HCT116 (cell line): ENCODE measurements around the gene AUP1. TPM values are rescaled to one million over a fixed set of nuclear protein-coding genes. Genes with fewer than 3 reads are reported as not detected.

Source experiments
- ATAC-seq: fragments of 200-7000 bp; cut with Tn5 transposase; 2 replicates; pipeline ENCODE4 v1.9.1; 2020; ENCODE audit warnings: mild to moderate bottlenecking, moderate library complexity
- BruUV-seq: library from RNA; stranded (reverse); fragments of 400-500 nt; replicated peaks from 2 replicates; lab custom pipeline; 2021; lab: Mats Ljungman, UMichigan
- CTCF ChIA-PET: fragments of 300-600 bp; sonication (Branson Sonifier 250); formaldehyde crosslinking; loops from one replicate; lab custom pipeline; 2021; ENCODE audit warnings: antibody characterized with exemption; lab: Charles Lee
- POLR2A ChIA-PET: fragments of 300-600, 350-600 bp; sonication (Branson Sonifier 250); formaldehyde crosslinking; loops from one replicate; lab custom pipeline; 2021; ENCODE audit warnings: antibody characterized with exemption; lab: Charles Lee
- RAD21 ChIA-PET, 2 experiments: fragments of 300-600 bp; sonication (Branson Sonifier 250); formaldehyde crosslinking; loops; one replicate each; lab custom pipeline; 2023; ENCODE audit warnings: low total read pairs in 2 of 2; ENCODE audit not compliant: uncharacterized antibody in 2 of 2, unreplicated experiment in 2 of 2, low non-redundant PET in 1 of 2; lab: Charles Lee
- DNase-seq: peaks from one replicate; pipeline ENCODE4 v3.0.0-alpha.2; 2010; ENCODE audit warnings: low read depth, low spot score
- H2AFZ ChIP-seq: fragments of 200-600 bp; shearing (Covaris generic), sonication (generic); 2 replicates; pipeline ENCODE4 v1.6.1; 2017; ENCODE audit warnings: low read depth, mixed run types, mixed read lengths, antibody characterized with exemption, low read length; ENCODE audit not compliant: poor library complexity, severe bottlenecking
- H3K27ac ChIP-seq: 2 replicates; pipeline ENCODE4 v1.5.1; 2012; ENCODE audit warnings: low read depth, low read length
- H3K27me3 ChIP-seq: fragments of 200-600 bp; sonication (generic); 2 replicates; pipeline ENCODE4 v1.6.1; 2016; ENCODE audit warnings: mixed run types, low read length, mixed read lengths; ENCODE audit not compliant: insufficient read depth
- H3K36me3 ChIP-seq, 2 experiments: fragments of 200-500 bp in 1 of 2; fragments of 200-600 bp in 1 of 2; sonication (Bioruptor generic) in 1 of 2; sonication (generic) in 1 of 2; 2 replicates each; pipeline versions ENCODE4 v1.5.1 to v1.6.1; 2014 to 2016; ENCODE audit warnings: low read length in 2 of 2, inconsistent platforms in 1 of 2, mixed read lengths in 1 of 2, mixed run types in 1 of 2; ENCODE audit not compliant: insufficient read depth in 2 of 2, control insufficient read depth in 1 of 2
- H3K4me1 ChIP-seq, 2 experiments: fragments of 200-600 bp in 1 of 2; sonication (generic) in 1 of 2; 2 replicates each; pipeline versions ENCODE4 v1.5.1 to v1.6.1; 2012 to 2017; ENCODE audit warnings: low read length in 2 of 2, inconsistent platforms in 1 of 2, mild to moderate bottlenecking in 1 of 2, mixed read lengths in 1 of 2, mixed run types in 1 of 2, moderate library complexity in 1 of 2; ENCODE audit not compliant: insufficient read depth in 2 of 2, control insufficient read depth in 1 of 2
- H3K4me2 ChIP-seq: fragments of 200-600 bp; sonication (generic); 2 replicates; pipeline ENCODE4 v1.6.1; 2017; ENCODE audit warnings: mixed run types, low read length, mixed read lengths
- H3K4me3 ChIP-seq, 2 experiments: fragments of 200-600 bp in 1 of 2; sonication (generic) in 1 of 2; replicated peaks in 1 of 2; 2 replicates each; pipeline ENCODE4 v1.5.1; 2011 to 2016; ENCODE audit warnings: low read length in 2 of 2, control low read depth in 1 of 2, low read depth in 1 of 2, mild to moderate bottlenecking in 1 of 2, mixed read lengths in 1 of 2, mixed run types in 1 of 2
- H3K79me2 ChIP-seq: fragments of 200-600 bp; sonication (generic); 2 replicates; pipeline ENCODE4 v1.6.1; 2017; ENCODE audit warnings: mild to moderate bottlenecking, mixed run types, low read length, moderate library complexity, mixed read lengths; ENCODE audit not compliant: insufficient read depth
- H3K9ac ChIP-seq: fragments of 200-600 bp; sonication (generic); 2 replicates; pipeline ENCODE4 v1.6.1; 2016; ENCODE audit warnings: low read length, mixed read lengths
- H3K9me2 ChIP-seq: fragments of 200-600 bp; sonication (generic), shearing (Covaris generic); 2 replicates; pipeline ENCODE4 v1.6.1; 2017; ENCODE audit warnings: mixed run types, mild to moderate bottlenecking, moderate library complexity; ENCODE audit not compliant: insufficient read depth
- H3K9me3 ChIP-seq, 2 experiments: fragments of 200-500 bp in 1 of 2; fragments of 200-600 bp in 1 of 2; sonication (Bioruptor generic) in 1 of 2; sonication (generic) in 1 of 2; 2 replicates each; pipeline ENCODE4 v1.6.1; 2014 to 2017; ENCODE audit warnings: low read length in 2 of 2, mixed read lengths in 2 of 2, inconsistent platforms in 1 of 2, low read depth in 1 of 2, mild to moderate bottlenecking in 1 of 2, mixed run types in 1 of 2, moderate library complexity in 1 of 2; ENCODE audit not compliant: control insufficient read depth in 1 of 2, insufficient read depth in 1 of 2
- H4K20me1 ChIP-seq: fragments of 200-600 bp; sonication (generic), shearing (Covaris generic); 2 replicates; pipeline ENCODE4 v1.6.1; 2017; ENCODE audit warnings: mixed run types, mild to moderate bottlenecking, moderate library complexity; ENCODE audit not compliant: insufficient read depth
- CEBPB ChIP-seq: IDR thresholded peaks from 2 replicates; pipeline ENCODE4 v1.6.1; 2012; ENCODE audit warnings: low read depth
- ELF1 ChIP-seq: IDR thresholded peaks from 2 replicates; pipeline ENCODE4 v1.6.1; 2012; ENCODE audit warnings: low read depth, borderline replicate concordance
- EZH2 ChIP-seq: fragments of 200-600 bp; sonication (generic); IDR thresholded peaks from 2 replicates; pipeline ENCODE4 v1.6.1; 2017; ENCODE audit warnings: antibody characterized with exemption, mixed run types
- POLR2A ChIP-seq: IDR thresholded peaks from 2 replicates; pipeline ENCODE4 v1.7.0; 2011; ENCODE audit warnings: borderline replicate concordance; ENCODE audit not compliant: insufficient read depth, insufficient read length; ENCODE audit errors: extremely low read depth
- POLR2AphosphoS5 ChIP-seq: IDR thresholded peaks from 2 replicates; pipeline ENCODE4 v1.6.1; 2011; ENCODE audit warnings: mild to moderate bottlenecking, low read depth, low read length, moderate library complexity
- SP1 ChIP-seq: IDR thresholded peaks from 2 replicates; pipeline ENCODE4 v1.6.1; 2012; ENCODE audit warnings: low read depth
- TCF7L2 ChIP-seq: IDR thresholded peaks from 2 replicates; pipeline ENCODE4 v1.7.0; 2011; ENCODE audit warnings: borderline replicate concordance, inconsistent platforms; ENCODE audit not compliant: insufficient read depth, insufficient read length; ENCODE audit errors: extremely low read depth
- YY1 ChIP-seq: IDR thresholded peaks from 2 replicates; pipeline ENCODE4 v1.6.1; 2011; ENCODE audit warnings: low read length, low read depth, moderate library complexity, mild to moderate bottlenecking; ENCODE audit not compliant: insufficient replicate concordance; ENCODE audit errors: extremely low read depth
- intact Hi-C: fragments of 100-400 bp; cut with micrococcal nuclease; formaldehyde crosslinking; loops from 2 replicates; pipeline ENCODE4 v1.10.0; 2022
- total RNA-seq: library from RNA; stranded (reverse); gene quantifications from one replicate; pipeline ENCODE4 v1.2.1, GENCODE V29; 2021; ENCODE audit not compliant: unreplicated experiment
- TF ChIP-seq, protein P1 (sequence below), 3 experiments: fragments of 200-600 bp in 1 of 3; sonication (generic) in 1 of 3; IDR thresholded peaks in 2 of 3; conservative IDR thresholded peaks in 1 of 3; 2 replicates each; pipeline ENCODE4 v1.5.1; 2012 to 2017; ENCODE audit warnings: low read depth in 2 of 3, low read length in 2 of 3, antibody characterized with exemption in 1 of 3, borderline replicate concordance in 1 of 3, control low read depth in 1 of 3, mild to moderate bottlenecking in 1 of 3, mixed read lengths in 1 of 3, mixed run types in 1 of 3, moderate library complexity in 1 of 3; ENCODE audit not compliant: insufficient read depth in 1 of 3
- TF ChIP-seq, protein P2 (sequence below): IDR thresholded peaks from 2 replicates; pipeline ENCODE4 v1.6.1; 2012
- TF ChIP-seq, protein P3 (sequence below): IDR thresholded peaks from 2 replicates; pipeline ENCODE4 v1.6.1; 2012

Gene AUP1
- total RNA-seq, 1 experiment from 2014 or later = 116 TPM

DNA sequence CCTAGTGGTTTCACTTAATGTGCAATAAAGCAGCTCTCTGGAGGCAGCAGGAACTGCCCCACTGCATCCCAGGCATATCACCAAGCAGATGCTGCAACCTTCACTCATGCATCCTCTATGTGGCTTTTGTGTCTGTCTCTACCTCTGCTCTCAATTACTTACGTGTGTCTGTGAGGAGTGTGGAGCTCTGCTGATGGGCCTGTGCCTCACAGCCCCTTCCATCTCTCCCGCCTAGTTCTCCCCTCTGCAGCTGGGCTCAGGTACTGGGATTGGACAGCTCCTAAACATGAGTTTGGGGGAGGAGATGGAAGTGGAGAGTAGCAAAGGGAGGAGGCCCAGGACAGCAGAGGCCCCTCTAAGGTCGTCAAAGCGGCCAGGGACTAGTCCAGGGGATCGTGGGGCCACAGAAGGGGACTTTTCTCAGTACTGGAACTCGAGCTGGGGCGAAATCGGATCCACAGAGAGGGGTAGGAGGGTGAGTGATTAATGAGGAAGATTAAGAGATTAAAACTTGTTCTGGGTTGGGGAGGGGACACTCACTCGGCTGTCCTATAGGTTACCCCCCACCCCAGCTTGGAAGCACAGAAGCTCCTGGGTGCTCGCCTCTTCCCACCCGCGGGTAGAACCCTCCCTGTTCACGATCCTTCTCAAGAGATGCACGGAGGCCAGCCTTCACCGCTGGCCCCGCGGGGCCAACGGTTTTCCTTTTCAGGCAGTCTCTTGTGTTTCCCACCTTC is 28.0 kb downstream of the AUP1 start:
- Histone ChIP-seq H3K36me3 (peaks cover 3 to 16% of the 10 kb centered on the region in 2 experiments; a peak in 2 of 4 replicates), H3K27ac (peak overlapping the region; percentile 91), H3K4me2 (peak overlapping the region; percentile 95), H3K9me3 (no peaks in the 10 kb centered on the region), H4K20me1 (no peaks in the 10 kb centered on the region), H2AFZ (no peak overlapping the region), H3K9ac (peak overlapping the region; percentile 85), H3K4me3 (peak overlapping the region; percentile 83 to 89), H3K4me1 (peaks cover 24 to 49% of the 10 kb centered on the region in 2 experiments), H3K27me3 (no peaks in the 10 kb centered on the region), H3K9me2 (no peaks in the 10 kb centered on the region), H3K79me2 (peaks cover 14% of the 10 kb centered on the region)
- POLR2A ChIA-PET = interaction anchor here (1.3 kb wide), 1 partner anchor 26 kb away, joined by 3 read pairs; no protein-coding TSS in a partner anchor
- BruUV-seq = no TSS peak
- CTCF ChIA-PET = interaction anchor here (0.8 kb wide), 1 partner anchor 18 kb away, joined by 3 read pairs; the partner anchor contains the start of genes CCDC142 and TTC31
- RAD21 ChIA-PET = no interaction called here
- DNase-seq (no peak), ATAC-seq (no peak)
- intact Hi-C loops = loop anchor here (2.0 kb wide), 1 partner anchor 19 kb away; the partner anchor contains the start of genes CCDC142 and TTC31
- TF ChIP-seq, protein P1, sequence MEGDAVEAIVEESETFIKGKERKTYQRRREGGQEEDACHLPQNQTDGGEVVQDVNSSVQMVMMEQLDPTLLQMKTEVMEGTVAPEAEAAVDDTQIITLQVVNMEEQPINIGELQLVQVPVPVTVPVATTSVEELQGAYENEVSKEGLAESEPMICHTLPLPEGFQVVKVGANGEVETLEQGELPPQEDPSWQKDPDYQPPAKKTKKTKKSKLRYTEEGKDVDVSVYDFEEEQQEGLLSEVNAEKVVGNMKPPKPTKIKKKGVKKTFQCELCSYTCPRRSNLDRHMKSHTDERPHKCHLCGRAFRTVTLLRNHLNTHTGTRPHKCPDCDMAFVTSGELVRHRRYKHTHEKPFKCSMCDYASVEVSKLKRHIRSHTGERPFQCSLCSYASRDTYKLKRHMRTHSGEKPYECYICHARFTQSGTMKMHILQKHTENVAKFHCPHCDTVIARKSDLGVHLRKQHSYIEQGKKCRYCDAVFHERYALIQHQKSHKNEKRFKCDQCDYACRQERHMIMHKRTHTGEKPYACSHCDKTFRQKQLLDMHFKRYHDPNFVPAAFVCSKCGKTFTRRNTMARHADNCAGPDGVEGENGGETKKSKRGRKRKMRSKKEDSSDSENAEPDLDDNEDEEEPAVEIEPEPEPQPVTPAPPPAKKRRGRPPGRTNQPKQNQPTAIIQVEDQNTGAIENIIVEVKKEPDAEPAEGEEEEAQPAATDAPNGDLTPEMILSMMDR (IDR thresholded peaks at IDR 0.05 in 2 of 3, conservative IDR thresholded peaks at IDR 0.05 in 1 of 3; ENCODE audit: borderline replicate concordance in 1 of 3, insufficient read depth in 1 of 3, low read depth in 2 of 3, low read length in 2 of 3) = no peak
- peak; percentile 21; the same call in 1 of the 2 replicates for TF ChIP-seq POLR2AphosphoS5

DNA sequence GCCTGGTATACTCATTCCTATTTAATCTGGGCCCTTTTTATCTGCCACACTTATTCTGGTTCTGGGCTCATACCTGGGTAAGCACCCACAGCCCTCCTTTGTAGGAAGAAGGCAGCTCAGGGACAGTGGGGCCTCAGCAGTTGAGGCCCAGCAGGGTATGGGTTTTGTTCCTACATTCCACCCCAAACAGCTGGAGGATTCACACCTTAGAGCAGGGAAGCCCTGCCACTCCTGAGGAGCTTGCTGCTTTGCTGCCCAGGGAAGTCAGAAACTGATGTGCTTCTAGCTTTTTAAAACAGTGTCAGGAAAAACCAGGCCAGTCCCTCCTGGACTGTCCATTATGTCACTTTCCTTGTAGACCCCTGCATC is 28.9 kb downstream of the AUP1 start:
- peaks cover under 1 to 11% of the 10 kb centered on the region in 2 experiments; a peak in 2 of 4 replicates for H3K36me3 ChIP-seq
- no peak for DNase-seq
- H2AFZ ChIP-seq = no peak overlapping the region
- H3K9ac ChIP-seq = no peak overlapping the region
- ChIA-PET POLR2A (interaction anchor here (1.3 kb wide), 1 partner anchor 25 kb away, joined by 3 read pairs; no protein-coding TSS in a partner anchor), RAD21 (no interaction called here), CTCF (interaction anchor here (0.8 kb wide), 1 partner anchor 18 kb away, joined by 3 read pairs; the partner anchor contains the start of genes CCDC142 and TTC31)
- no TSS peak for BruUV-seq
- peaks cover 6% of the 10 kb centered on the region for H3K79me2 ChIP-seq
- H3K9me3 ChIP-seq = no peaks in the 10 kb centered on the region
- no peak overlapping the region for H3K4me2 ChIP-seq
- intact Hi-C loops = no loop called here
- no peaks in the 10 kb centered on the region for H4K20me1 ChIP-seq
- no peak overlapping the region for H3K4me3 ChIP-seq
- ATAC-seq = no peak
- no peak overlapping the region for H3K27ac ChIP-seq
- no peaks in the 10 kb centered on the region for H3K9me2 ChIP-seq
- H3K27me3 ChIP-seq = no peaks in the 10 kb centered on the region
- peaks cover 18 to 40% of the 10 kb centered on the region in 2 experiments for H3K4me1 ChIP-seq
- TF ChIP-seq SP1 = no peak
- TF ChIP-seq, protein P2, sequence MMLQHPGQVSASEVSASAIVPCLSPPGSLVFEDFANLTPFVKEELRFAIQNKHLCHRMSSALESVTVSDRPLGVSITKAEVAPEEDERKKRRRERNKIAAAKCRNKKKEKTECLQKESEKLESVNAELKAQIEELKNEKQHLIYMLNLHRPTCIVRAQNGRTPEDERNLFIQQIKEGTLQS = no peak
- TF ChIP-seq, protein P3, sequence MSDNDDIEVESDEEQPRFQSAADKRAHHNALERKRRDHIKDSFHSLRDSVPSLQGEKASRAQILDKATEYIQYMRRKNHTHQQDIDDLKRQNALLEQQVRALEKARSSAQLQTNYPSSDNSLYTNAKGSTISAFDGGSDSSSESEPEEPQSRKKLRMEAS = no peak
- TF ChIP-seq, protein P1 (IDR thresholded peaks at IDR 0.05 in 2 of 3, conservative IDR thresholded peaks at IDR 0.05 in 1 of 3; ENCODE audit: borderline replicate concordance in 1 of 3, insufficient read depth in 1 of 3, low read depth in 2 of 3, low read length in 2 of 3) = no peak
- TF ChIP-seq POLR2AphosphoS5 = no peak
- TF ChIP-seq POLR2A = no peak
- no peak for TF ChIP-seq YY1
- TF ChIP-seq EZH2 = no peak
- TF ChIP-seq ELF1 = no peak
- TF ChIP-seq TCF7L2 = no peak
- TF ChIP-seq CEBPB = no peak
